GM21529 (cell line): ENCODE measurements around the gene TMEM184A.

Source experiments
- ATAC-seq: cut with Tn5 transposase; IDR thresholded peaks from one replicate; pipeline ENCODE4 v1.9.1; 2021; ENCODE audit not compliant: unreplicated experiment

Gene TMEM184A

DNA sequence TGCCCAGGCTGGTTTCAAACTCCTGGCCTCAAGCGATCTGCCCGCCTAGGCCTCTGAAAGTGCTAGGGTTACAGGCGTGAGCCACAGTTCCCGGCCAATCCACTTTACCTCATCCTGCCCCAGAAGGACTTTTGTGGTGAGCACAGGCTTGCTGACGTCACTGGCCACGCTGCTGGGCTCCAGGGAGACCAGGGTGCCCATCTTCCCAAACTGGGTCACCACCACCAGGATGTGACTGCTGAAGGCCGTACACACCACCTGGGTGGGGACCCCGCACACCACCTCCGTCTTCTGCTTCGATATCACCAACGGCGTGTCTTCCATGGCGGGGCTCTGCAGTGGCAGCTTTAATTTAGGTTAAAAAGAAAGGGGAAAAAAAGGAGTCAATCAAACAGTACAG, 13.0 kb upstream of the TMEM184A start:
- no peak for ATAC-seq

- ATAC-seq: no peak
Observed at GRCh38 chr7:1567896-1568510, 12.0 kb upstream of the TMEM184A start.

GRCh38 chr7:1567049-1567771, 11.2 kb upstream of the TMEM184A start:
- ATAC-seq: no peak

GRCh38 chr7:1566687-1567048, 10.7 kb upstream of the TMEM184A start:
- ATAC-seq: no peak

- no peak for ATAC-seq
Observed at GRCh38 chr7:1564603-1565022, 8.6 kb upstream of the TMEM184A start.

GRCh38 chr7:1563981-1564602, 8.1 kb upstream of the TMEM184A start:
- ATAC-seq: no peak

DNA sequence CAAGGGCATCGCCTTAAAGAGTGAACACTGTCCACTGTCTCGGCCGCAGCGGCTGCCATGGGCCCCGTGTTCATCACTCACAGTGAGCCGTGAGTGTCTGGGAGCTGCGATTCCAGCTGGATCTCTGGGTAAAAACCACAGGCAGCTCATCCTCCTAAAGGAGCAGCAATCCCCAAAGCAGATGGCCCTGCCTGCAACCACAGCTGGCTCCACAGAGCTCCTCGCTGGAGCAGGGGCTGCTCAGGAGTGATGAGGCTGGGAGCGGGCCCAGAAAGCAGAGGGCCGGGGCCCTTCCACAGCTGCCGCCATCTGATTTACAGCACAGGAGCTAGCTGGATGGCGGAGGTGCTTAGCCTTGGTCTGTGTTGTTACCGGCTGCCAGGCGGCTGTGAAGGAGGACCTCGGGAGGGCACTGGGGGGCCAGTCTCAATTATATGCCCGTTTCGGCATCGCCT, 6.6 kb upstream of the TMEM184A start:
- ATAC-seq: no peak

DNA sequence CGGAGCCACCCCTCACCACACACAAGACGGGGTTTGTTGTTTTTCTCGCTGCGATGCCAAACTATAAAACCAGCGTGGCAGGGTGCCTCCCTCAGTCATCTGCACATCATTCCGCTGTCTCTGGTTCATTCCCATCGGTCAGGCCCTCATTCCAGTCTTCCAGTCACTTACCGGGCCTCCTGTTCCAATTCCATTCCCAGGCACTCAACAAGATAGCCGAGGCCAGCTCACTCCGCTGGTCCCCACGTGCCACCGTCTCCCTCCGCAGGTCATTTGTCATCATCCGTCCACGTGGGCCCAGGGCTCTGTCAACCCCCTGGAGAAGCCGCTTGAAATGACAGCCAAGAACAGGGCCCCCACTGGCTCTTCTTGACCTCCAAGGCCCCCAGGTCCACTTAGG, 6.1 kb upstream of the TMEM184A start:
- no peak for ATAC-seq

DNA sequence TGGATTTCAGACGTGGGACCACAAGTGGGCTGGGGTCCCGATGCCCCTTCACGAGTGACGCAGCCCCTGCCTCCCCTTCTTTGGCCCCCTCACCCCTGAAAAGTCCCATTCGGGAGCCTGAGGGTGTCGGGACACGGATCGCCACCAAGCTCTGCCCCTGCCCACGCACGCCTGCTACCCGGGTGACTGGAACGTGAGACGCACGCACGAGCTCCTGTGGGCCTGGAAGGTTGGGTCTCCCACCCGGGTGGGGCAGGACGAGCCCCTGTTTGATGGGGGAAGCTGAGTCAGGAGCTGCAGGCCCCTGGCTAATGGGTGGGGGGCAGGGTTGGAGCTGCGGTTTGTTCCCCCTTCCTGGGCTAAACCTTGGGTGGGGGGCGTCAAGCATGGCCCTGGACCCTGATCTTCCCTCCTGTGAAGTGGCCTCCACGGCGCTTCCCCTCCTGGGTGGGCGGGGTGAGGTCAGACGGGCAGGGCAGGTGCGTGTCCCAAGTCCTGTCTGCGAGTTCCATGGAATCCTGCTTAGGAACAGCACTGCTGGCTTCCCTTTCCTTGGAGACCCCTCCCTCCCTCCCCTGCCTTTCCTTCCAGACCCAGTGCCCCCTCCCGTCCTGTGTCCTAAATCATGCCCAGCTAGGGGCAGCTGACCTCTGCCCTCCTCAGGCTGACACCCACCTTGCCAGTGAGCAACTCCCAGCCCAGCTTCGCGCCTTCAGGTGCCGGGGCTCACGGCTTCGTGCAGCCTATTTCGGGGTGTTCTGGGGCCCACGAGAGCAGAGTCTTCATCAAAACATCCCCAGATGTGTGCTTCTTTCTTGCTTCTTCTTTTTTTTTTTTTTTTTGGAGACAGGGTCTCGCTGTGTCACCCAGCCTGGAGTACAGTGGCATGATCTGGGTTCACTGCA, 5.3 kb upstream of the TMEM184A start:
- ATAC-seq: no peak

DNA sequence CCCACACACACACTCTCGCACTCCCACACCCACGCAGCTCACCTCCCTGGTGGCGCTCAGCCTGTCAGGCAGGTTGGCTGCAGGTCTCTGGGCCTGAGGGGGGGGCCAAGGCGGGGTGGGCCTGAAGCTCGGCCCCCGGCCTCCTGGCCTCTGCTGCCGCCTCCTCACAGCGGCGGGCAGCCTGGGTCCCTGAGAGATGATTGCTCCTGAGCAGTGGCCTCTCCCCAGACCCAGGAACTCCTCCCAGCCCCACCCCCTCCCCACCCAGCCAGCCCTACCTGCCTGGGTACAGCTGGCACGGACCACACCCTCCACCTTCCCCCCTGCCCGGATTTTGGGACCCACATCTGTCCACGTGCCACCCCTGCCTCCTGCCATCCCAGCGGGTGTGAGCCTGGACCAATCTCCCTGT, 4.6 kb upstream of the TMEM184A start:
- no peak for ATAC-seq

DNA sequence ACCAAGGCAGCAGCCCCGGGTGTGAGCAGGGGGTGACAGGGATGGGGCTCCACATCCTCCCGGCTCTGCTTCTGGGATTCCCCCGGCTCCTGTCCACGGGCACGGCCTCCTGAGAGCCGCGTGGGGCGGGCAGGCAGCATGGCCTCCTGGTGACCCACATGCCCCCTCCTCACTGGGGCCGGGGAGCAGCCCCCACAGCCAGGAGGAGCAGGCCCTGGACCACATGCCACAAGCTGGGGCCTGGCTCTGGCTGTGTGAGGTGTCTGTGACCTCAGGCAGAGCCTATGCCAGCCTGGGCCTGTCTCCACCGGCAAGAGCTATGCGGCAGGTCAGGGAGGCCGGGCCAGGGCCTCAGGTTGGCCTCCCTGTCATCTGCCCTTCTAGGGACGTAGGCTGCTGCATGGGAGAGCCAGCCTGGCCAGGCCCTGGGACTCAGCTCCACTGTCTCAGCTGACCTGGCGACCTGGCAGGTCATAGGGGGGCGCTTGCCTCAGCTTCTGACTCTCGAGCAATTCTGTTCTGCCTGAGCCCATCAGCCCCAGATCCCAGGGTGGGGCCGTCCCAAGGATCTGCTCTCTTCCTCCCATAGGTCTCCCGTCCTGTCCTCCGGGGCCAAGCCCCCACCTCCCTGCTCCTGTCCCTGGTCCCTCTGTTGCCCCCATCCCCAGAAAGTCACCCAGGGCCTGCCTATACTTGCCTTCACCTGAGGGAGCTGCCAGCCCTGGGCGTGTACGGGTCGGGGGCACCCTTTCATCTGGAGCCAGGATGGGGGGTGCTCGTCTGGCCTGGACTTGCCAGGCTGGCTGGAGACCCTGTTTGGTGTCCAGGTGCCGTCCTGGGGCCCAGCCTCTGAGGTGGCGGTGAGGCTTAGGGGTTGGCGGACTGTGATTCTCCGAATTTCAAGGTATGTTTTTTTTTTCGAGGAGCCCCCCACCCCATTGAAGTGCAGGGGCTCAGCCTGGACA, 3.9 kb upstream of the TMEM184A start:
- no peak for ATAC-seq

- no peak for ATAC-seq
Observed at GRCh38 chr7:1558841-1559625, 3.0 kb upstream of the TMEM184A start.

- ATAC-seq: no peak
Observed at GRCh38 chr7:1558181-1558811, 2.3 kb upstream of the TMEM184A start.

DNA sequence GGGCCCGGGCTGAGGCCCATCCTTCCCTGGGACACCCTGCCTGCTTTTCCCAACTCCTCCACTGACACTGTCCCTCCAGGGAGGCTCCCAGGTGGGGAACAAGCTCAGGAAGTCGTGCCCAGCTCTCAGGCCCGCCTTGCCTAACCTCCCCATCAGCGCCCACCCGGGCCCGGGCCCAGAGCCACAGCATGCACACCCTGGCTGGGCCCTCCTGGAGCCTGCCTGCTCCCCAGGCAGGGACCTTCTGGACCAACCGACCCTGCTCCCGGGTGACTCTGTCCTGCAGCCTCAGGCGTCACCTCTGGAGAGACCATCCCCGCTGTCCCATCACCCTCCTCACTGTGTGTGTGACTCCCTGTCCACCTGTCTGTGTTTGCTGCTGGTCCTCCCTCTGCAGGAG, 1.8 kb upstream of the TMEM184A start:
- no peak for ATAC-seq

- no peak for ATAC-seq
Observed at GRCh38 chr7:1557006-1557405, 1.0 kb upstream of the TMEM184A start.

GRCh38 chr7:1555046-1555812, 776 bp downstream of the TMEM184A start:
- ATAC-seq: no peak

GRCh38 chr7:1554333-1555045, 1.5 kb downstream of the TMEM184A start:
- ATAC-seq: no peak
